Gastrocnemius medialis (tissue), 4 donors: ENCODE data around the gene TFRC. TPM values are rescaled to one million over a fixed set of nuclear protein-coding genes. Genes with fewer than 3 reads are reported as not detected.
A peak's percentile ranks its signal among the peaks of the same experiment; 100 is the strongest.

ENCODE experiments used
- ATAC-seq, 2 donors: fragments of 150-250 bp; one replicate each; pipeline ENCODE4 v1.9.1; 2016
- DNase-seq, 2 donors: peaks; one replicate each; pipeline ENCODE4 v3.0.0-alpha.2; 2019
- H3K27ac ChIP-seq, 4 donors: fragments of 200-600 bp; sonication (generic); 1 replicate in 1 of 4; 2 replicates in 3 of 4; pipeline ENCODE4 v1.5.1; 2016 to 2018; ENCODE audit warnings: mild to moderate bottlenecking in 2 of 4, moderate library complexity in 1 of 4
- H3K27me3 ChIP-seq, 3 donors: fragments of 200-600 bp; sonication (generic) in 2 of 3; 1 replicate in 1 of 3; 2 replicates in 2 of 3; pipeline versions ENCODE4 v1.5.1 to v1.6.0; 2016 to 2019; ENCODE audit warnings: mild to moderate bottlenecking in 1 of 3, moderate library complexity in 1 of 3
- H3K36me3 ChIP-seq, 2 donors: fragments of 200-600 bp; sonication (generic) in 1 of 2; one replicate each; pipeline ENCODE4 v1.5.1; 2017 to 2018
- H3K4me1 ChIP-seq, 2 donors: fragments of 200-600 bp; sonication (generic) in 1 of 2; one replicate each; pipeline ENCODE4 v1.5.1; 2016 to 2017; ENCODE audit warnings: mild to moderate bottlenecking in 2 of 2
- H3K4me3 ChIP-seq, 4 donors: fragments of 200-600 bp; sonication (generic) in 3 of 4; 1 replicate in 1 of 4; 2 replicates in 3 of 4; pipeline ENCODE4 v1.5.1; 2016 to 2019; ENCODE audit warnings: mild to moderate bottlenecking in 2 of 4
- H3K9me3 ChIP-seq, 3 donors: fragments of 200-600 bp; sonication (generic) in 2 of 3; 1 replicate in 1 of 3; 2 replicates in 2 of 3; pipeline ENCODE4 v1.5.1; 2016 to 2019
- POLR2A ChIP-seq, 2 donors: fragments of 450-650 bp; IDR thresholded peaks; one replicate each; pipeline ENCODE4 v1.6.1; 2017; ENCODE audit warnings: antibody characterized with exemption in 2 of 2, mild to moderate bottlenecking in 2 of 2, moderate library complexity in 2 of 2
- in situ Hi-C, 4 donors: fragments of 200-750 bp; cut with MboI; loops; one replicate each; pipeline versions ENCODE4 v1.15.0 to v1.8.0; 2017; ENCODE audit warnings: low sequenced_read_pairs in 4 of 4
- intact Hi-C: fragments of 100-400 bp; cut with DNase I; formaldehyde crosslinking; loops from one replicate; pipeline ENCODE4 v1.15.1; 2023; ENCODE audit warnings: low total_unique reads
- total RNA-seq, 4 donors: library from RNA; depleted of rRNA; stranded (reverse); fragments of >200 nt; gene quantifications; one replicate each; pipeline versions ENCODE4 v1.1.0 to v1.2.3, GENCODE V29; 2016
- TF ChIP-seq, protein P1 (sequence below), 5 experiments: fragments of 450-650 bp in 3 of 5; fragments of 200-600 bp in 2 of 5; sonication (generic) in 2 of 5; IDR thresholded peaks in 4 of 5; conservative IDR thresholded peaks in 1 of 5; 1 replicate in 4 of 5; 2 replicates in 1 of 5; pipeline ENCODE4 v1.5.1; 2016 to 2019; ENCODE audit warnings: antibody characterized with exemption in 5 of 5, mild to moderate bottlenecking in 3 of 5, moderate library complexity in 3 of 5

TFRC gene
- total RNA-seq, 4 donors from 2014 or later: 23.1 to 162 (median 56.3) TPM

DNA sequence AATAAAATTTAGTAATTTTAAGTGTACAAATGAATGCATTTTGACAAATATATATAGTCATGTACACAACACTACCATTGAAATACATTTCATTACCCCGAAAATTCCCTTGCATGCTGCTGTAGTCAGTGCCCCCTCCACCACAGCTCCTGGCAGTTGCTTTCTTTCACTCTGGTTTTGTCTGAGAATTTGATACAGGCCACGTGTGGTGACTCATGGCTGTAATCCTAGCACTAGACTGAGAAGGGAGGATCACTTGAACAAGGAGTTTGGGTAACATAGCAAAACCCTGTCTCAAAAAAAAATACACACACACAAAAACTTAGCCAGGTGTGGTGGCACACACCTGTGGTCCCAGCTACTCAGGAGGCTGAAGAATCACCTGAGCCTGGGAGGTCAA, 65.4 kb downstream of the TFRC start:
- ATAC-seq (peak; percentile 87 to 98), DNase-seq (peak; percentile 42 to 46)
- Histone ChIP-seq H3K4me3 (no peak overlapping the region), H3K36me3 (no peaks in the 10 kb centered on the region), H3K9me3 (no peaks in the 10 kb centered on the region), H3K27ac (no peak overlapping the region), H3K27me3 (no peaks in the 10 kb centered on the region), H3K4me1 (peaks cover 0 to 4% of the 10 kb centered on the region in 2 donors)
- in situ Hi-C loops (no loop called here), intact Hi-C loops (no loop called here)
- TF ChIP-seq, protein P1, sequence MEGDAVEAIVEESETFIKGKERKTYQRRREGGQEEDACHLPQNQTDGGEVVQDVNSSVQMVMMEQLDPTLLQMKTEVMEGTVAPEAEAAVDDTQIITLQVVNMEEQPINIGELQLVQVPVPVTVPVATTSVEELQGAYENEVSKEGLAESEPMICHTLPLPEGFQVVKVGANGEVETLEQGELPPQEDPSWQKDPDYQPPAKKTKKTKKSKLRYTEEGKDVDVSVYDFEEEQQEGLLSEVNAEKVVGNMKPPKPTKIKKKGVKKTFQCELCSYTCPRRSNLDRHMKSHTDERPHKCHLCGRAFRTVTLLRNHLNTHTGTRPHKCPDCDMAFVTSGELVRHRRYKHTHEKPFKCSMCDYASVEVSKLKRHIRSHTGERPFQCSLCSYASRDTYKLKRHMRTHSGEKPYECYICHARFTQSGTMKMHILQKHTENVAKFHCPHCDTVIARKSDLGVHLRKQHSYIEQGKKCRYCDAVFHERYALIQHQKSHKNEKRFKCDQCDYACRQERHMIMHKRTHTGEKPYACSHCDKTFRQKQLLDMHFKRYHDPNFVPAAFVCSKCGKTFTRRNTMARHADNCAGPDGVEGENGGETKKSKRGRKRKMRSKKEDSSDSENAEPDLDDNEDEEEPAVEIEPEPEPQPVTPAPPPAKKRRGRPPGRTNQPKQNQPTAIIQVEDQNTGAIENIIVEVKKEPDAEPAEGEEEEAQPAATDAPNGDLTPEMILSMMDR (IDR thresholded peaks at IDR 0.05 in 4 of 5, conservative IDR thresholded peaks at IDR 0.05 in 1 of 5): no peak
- TF ChIP-seq POLR2A (IDR thresholded peaks at IDR 0.05): no peak

DNA sequence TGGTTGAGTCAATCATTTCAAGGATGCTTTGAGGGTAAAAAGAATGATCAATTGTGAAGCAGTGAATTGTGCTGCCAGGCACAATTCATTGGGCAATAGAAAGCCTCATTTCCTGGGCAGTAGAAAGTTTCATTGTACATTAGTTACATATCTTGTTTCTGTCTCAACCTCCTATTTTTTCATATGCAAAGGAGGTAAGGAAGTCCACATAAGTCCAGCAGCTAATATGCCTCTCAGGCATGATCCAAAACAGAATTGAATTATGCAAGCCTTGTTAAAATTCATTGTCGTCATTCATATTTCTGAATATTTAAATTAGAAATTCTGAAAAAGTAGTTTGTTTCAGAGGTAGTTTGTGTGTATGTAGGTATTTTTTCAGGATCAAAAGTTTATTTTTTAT, 65.8 kb downstream of the TFRC start:
- DNase-seq (no peak), ATAC-seq (no peak)
- intact Hi-C loops: no loop called here
- no peaks in the 10 kb centered on the region for H3K36me3 ChIP-seq
- H3K4me3 ChIP-seq: no peak overlapping the region
- TF ChIP-seq, protein P1 (IDR thresholded peaks at IDR 0.05 in 4 of 5, conservative IDR thresholded peaks at IDR 0.05 in 1 of 5): no peak
- TF ChIP-seq POLR2A (IDR thresholded peaks at IDR 0.05): no peak
- peaks cover 0 to 4% of the 10 kb centered on the region in 2 donors for H3K4me1 ChIP-seq
- in situ Hi-C loops: no loop called here
- peaks cover 0 to 2% (median 0%) of the 10 kb centered on the region in 3 donors for H3K27me3 ChIP-seq
- H3K9me3 ChIP-seq: no peaks in the 10 kb centered on the region
- H3K27ac ChIP-seq: no peak overlapping the region

DNA sequence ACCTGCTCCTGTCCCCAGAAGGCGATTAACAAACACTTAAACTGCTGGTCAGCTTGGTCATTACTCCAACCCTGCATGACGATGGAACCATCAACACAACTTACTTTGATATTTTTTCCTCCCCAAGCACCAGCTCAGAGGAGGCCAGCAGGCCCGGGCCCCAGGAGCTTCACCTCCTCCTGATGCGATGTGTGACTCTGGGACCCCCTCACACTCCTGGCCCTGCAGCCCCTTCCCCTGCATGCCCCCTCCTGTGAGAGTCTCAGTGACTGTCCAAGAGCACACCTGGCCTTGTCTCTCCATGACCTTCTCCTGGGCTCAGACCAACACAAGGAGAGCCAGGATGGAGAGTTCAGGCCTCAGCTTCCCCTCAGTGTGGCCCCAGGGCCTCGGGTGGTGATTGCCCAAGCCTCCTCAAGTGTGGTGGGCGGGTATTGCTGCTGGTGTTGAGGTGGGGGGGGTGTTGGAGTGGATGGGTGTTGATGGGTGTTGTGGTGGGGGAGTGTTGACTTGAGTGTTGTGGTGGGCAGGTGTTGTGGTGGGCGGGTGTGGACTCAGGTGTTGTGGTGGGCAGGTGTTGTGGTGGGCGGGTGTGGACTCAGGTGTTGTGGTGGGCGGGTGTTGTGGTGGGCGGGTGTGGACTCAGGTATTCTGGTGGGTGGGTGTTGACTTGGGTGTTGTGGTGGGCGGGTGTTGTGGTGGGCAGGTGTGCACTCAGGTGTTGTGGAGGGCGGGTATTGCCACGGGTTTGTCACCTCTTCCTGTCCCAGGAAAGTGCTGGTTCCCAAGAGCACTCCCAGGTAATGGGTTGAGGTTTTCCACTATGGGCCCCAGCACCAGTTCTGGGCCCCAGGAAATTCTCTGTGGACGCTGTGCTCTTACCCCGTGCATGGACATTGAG, 68.1 kb downstream of the TFRC start:
- intact Hi-C loops (no loop called here), in situ Hi-C loops (no loop called here)
- no peak for DNase-seq
- Histone ChIP-seq H3K9me3 (no peaks in the 10 kb centered on the region), H3K27me3 (peaks cover 0 to 4% (median 0%) of the 10 kb centered on the region in 3 donors), H3K4me3 (no peak overlapping the region), H3K4me1 (peaks cover 0 to 4% of the 10 kb centered on the region in 2 donors), H3K27ac (no peak overlapping the region), H3K36me3 (no peaks in the 10 kb centered on the region)
- TF ChIP-seq, protein P1 (IDR thresholded peaks at IDR 0.05 in 4 of 5, conservative IDR thresholded peaks at IDR 0.05 in 1 of 5): no peak
- TF ChIP-seq POLR2A (IDR thresholded peaks at IDR 0.05): no peak
- no peak for ATAC-seq

DNA sequence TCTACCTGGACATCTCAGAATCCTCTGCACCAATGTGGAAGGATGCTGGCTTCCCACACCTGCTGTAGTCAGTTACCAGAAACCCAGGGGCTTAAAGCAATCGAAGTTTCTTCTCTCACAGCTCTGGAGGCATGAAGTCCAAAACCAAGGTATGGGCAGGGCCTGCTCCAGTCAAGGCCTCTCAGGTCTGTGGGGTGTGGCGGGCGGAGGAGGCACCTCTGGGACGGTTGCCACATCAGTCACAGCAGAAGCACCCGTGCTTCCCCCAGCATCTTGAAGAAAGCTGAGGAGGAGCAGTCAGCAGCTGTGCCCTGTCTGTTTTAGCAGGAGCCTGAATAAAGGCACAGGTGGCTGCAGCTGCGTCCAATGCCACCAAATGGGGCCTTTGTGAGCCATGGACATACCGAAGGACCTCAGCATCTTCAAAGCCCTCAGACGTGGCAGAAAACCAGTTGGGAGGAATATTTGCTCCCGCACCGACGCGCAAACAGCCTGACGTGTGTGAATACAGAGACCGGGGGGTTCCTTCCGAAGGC, 68.9 kb downstream of the TFRC start:
- ATAC-seq (no peak), DNase-seq (no peak)
- intact Hi-C loops (no loop called here), in situ Hi-C loops (no loop called here)
- Histone ChIP-seq H3K9me3 (no peaks in the 10 kb centered on the region), H3K36me3 (no peaks in the 10 kb centered on the region), H3K4me3 (no peak overlapping the region), H3K27ac (no peak overlapping the region), H3K27me3 (peaks cover 0 to 4% (median 0%) of the 10 kb centered on the region in 3 donors), H3K4me1 (peaks cover 0 to 4% of the 10 kb centered on the region in 2 donors)
- TF ChIP-seq, protein P1 (IDR thresholded peaks at IDR 0.05 in 4 of 5, conservative IDR thresholded peaks at IDR 0.05 in 1 of 5): no peak
- no peak for TF ChIP-seq POLR2A (IDR thresholded peaks at IDR 0.05)
